Activated CD4-positive, alpha-beta memory T cell treated with anti-CD3 and anti-CD28 coated beads for 36 hours (primary cell): ENCODE measurements around the gene USHBP1. TPM values are rescaled to one million over a fixed set of nuclear protein-coding genes. Genes with fewer than 3 reads are reported as not detected.

Experiments
- CTCF ChIA-PET: fragments of 350-600 bp; sonication (Branson Sonifier 250); formaldehyde crosslinking; loops from one replicate; lab custom pipeline; 2021; ENCODE audit warnings: antibody characterized with exemption, inconsistent platforms; lab: Charles Lee
- POLR2A ChIA-PET: fragments of 350-600 bp; sonication (Branson Sonifier 250); formaldehyde crosslinking; loops from one replicate; lab custom pipeline; 2021; ENCODE audit warnings: antibody characterized with exemption; lab: Charles Lee
- DNase-seq: peaks from one replicate; pipeline ENCODE4 v3.0.0-alpha.2; 2020
- H3K27ac Mint-ChIP-seq: one replicate; pipeline ENCODE4 v1.8.0; 2021; ENCODE audit warnings: mixed read lengths
- H3K27me3 Mint-ChIP-seq: one replicate; pipeline ENCODE4 v1.8.0; 2021; ENCODE audit warnings: mixed read lengths
- H3K36me3 Mint-ChIP-seq: one replicate; pipeline ENCODE4 v1.8.0; 2021; ENCODE audit warnings: mixed read lengths
- H3K4me1 Mint-ChIP-seq: one replicate; pipeline ENCODE4 v1.8.0; 2021; ENCODE audit warnings: low read depth, mixed read lengths
- H3K4me3 Mint-ChIP-seq: one replicate; pipeline ENCODE4 v1.8.0; 2021; ENCODE audit warnings: mild to moderate bottlenecking, mixed read lengths
- H3K9me3 Mint-ChIP-seq: one replicate; pipeline ENCODE4 v1.8.0; 2021; ENCODE audit warnings: mixed read lengths
- intact Hi-C: fragments of 100-400 bp; cut with micrococcal nuclease; formaldehyde crosslinking; loops from one replicate; pipeline ENCODE4 v1.15.1; 2023
- total RNA-seq, 2 experiments: library from RNA; stranded (reverse); gene quantifications; one replicate each; pipeline ENCODE4 v1.2.3, GENCODE V29; 2021

USHBP1 gene
- total RNA-seq, 2 experiments from 2014 or later = 0.24 TPM; not detected in 1

GRCh38 chr19:17262557-17262956, 2.0 kb downstream of the USHBP1 start:
- H3K9me3 Mint-ChIP-seq = no peaks in the 10 kb centered on the region
- no peak for DNase-seq
- ChIA-PET POLR2A (no interaction called here), CTCF (interaction anchor here (0.6 to 5.5 kb wide), 3 partner anchors 19 to 47 kb away, joined by 3 to 85 read pairs (median 12); partner anchors contain the start of gene ANKLE1)
- peaks cover 17% of the 10 kb centered on the region for H3K4me1 Mint-ChIP-seq
- peaks cover 2% of the 10 kb centered on the region for H3K27me3 Mint-ChIP-seq
- H3K36me3 Mint-ChIP-seq = peaks cover 3% of the 10 kb centered on the region
- no peak overlapping the region for H3K4me3 Mint-ChIP-seq
- intact Hi-C loops = no loop called here
- no peak overlapping the region for H3K27ac Mint-ChIP-seq

GRCh38 chr19:17260842-17261325, 3.7 kb downstream of the USHBP1 start:
- peaks cover 9% of the 10 kb centered on the region for H3K4me1 Mint-ChIP-seq
- H3K4me3 Mint-ChIP-seq = no peak overlapping the region
- H3K27ac Mint-ChIP-seq = no peak overlapping the region
- intact Hi-C loops = loop anchor here (1.0 kb wide), 1 partner anchor 21 kb away; no protein-coding TSS in a partner anchor
- CTCF ChIA-PET = interaction anchor here (0.6 to 5.5 kb wide), 19 partner anchors 10 to 595 kb away, joined by 3 to 85 read pairs (median 4); partner anchors contain the start of genes ANKLE1, MRPL34 and OCEL1
- H3K36me3 Mint-ChIP-seq = no peaks in the 10 kb centered on the region
- DNase-seq = peak; percentile 95
- H3K9me3 Mint-ChIP-seq = no peaks in the 10 kb centered on the region
- POLR2A ChIA-PET = interaction anchor here (0.6 kb wide), 1 partner anchor 18 kb away, joined by 3 read pairs; no protein-coding TSS in a partner anchor
- H3K27me3 Mint-ChIP-seq = no peaks in the 10 kb centered on the region

GRCh38 chr19:17259934-17260333, 4.6 kb downstream of the USHBP1 start:
- intact Hi-C loops = no loop called here
- POLR2A ChIA-PET = interaction anchor here (0.6 kb wide), 1 partner anchor 17 kb away, joined by 3 read pairs; no protein-coding TSS in a partner anchor
- Mint-ChIP-seq H3K4me1 (peaks cover 8% of the 10 kb centered on the region), H3K27ac (no peak overlapping the region), H3K9me3 (no peaks in the 10 kb centered on the region), H3K4me3 (no peak overlapping the region), H3K27me3 (no peaks in the 10 kb centered on the region), H3K36me3 (no peaks in the 10 kb centered on the region)
- DNase-seq = no peak
- CTCF ChIA-PET = interaction anchor here (0.7 to 5.5 kb wide), 18 partner anchors 9 to 362 kb away, joined by 3 to 85 read pairs (median 4); partner anchors contain the start of genes ANKLE1, MRPL34 and OCEL1

GRCh38 chr19:17259118-17259780, 5.3 kb downstream of the USHBP1 start:
- intact Hi-C loops = no loop called here
- no peak for DNase-seq
- H3K27me3 Mint-ChIP-seq = no peaks in the 10 kb centered on the region
- peaks cover 5% of the 10 kb centered on the region for H3K4me1 Mint-ChIP-seq
- POLR2A ChIA-PET = interaction anchor here (0.6 to 1.1 kb wide), 2 partner anchors 8 to 183 kb away, joined by 3 to 4 read pairs; partner anchors contain the start of genes BABAM1 and MYO9B
- H3K9me3 Mint-ChIP-seq = no peaks in the 10 kb centered on the region
- no peak overlapping the region for H3K27ac Mint-ChIP-seq
- CTCF ChIA-PET = interaction anchor here (0.6 to 5.5 kb wide), 9 partner anchors 23 to 363 kb away, joined by 3 to 85 read pairs (median 4); partner anchors contain the start of genes ANKLE1 and MRPL34
- H3K36me3 Mint-ChIP-seq = no peaks in the 10 kb centered on the region
- no peak overlapping the region for H3K4me3 Mint-ChIP-seq

- POLR2A ChIA-PET = no interaction called here
- DNase-seq = no peak
- Mint-ChIP-seq H3K4me1 (peaks cover 5% of the 10 kb centered on the region), H3K27me3 (no peaks in the 10 kb centered on the region), H3K36me3 (no peaks in the 10 kb centered on the region), H3K9me3 (no peaks in the 10 kb centered on the region), H3K4me3 (no peak overlapping the region), H3K27ac (no peak overlapping the region)
- CTCF ChIA-PET = interaction anchor here (1.1 to 2.2 kb wide), 4 partner anchors 8 to 133 kb away, joined by 3 to 6 read pairs (median 4); partner anchors contain the start of gene USHBP1
- intact Hi-C loops = no loop called here
These were observed 8.4 kb downstream of the USHBP1 start for GRCh38 chr19:17256130-17256529.

GRCh38 chr19:17255150-17255621, 9.4 kb downstream of the USHBP1 start:
- Mint-ChIP-seq H3K4me3 (no peak overlapping the region), H3K27ac (no peak overlapping the region), H3K27me3 (no peaks in the 10 kb centered on the region), H3K9me3 (no peaks in the 10 kb centered on the region), H3K36me3 (no peaks in the 10 kb centered on the region), H3K4me1 (no peaks in the 10 kb centered on the region)
- POLR2A ChIA-PET = no interaction called here
- intact Hi-C loops = no loop called here
- DNase-seq = no peak
- CTCF ChIA-PET = interaction anchor here (1.0 to 2.2 kb wide), 4 partner anchors 11 to 134 kb away, joined by 3 to 6 read pairs (median 4); no protein-coding TSS in a partner anchor

GRCh38 chr19:17254636-17255035, 9.9 kb downstream of the USHBP1 start:
- Mint-ChIP-seq H3K27me3 (no peaks in the 10 kb centered on the region), H3K4me3 (no peak overlapping the region), H3K9me3 (no peaks in the 10 kb centered on the region), H3K4me1 (no peaks in the 10 kb centered on the region), H3K27ac (no peak overlapping the region), H3K36me3 (no peaks in the 10 kb centered on the region)
- no peak for DNase-seq
- ChIA-PET POLR2A (no interaction called here), CTCF (interaction anchor here (1.0 to 2.2 kb wide), 2 partner anchors 12 to 14 kb away, joined by 3 to 6 read pairs; no protein-coding TSS in a partner anchor)
- intact Hi-C loops = no loop called here

GRCh38 chr19:17249887-17250548, 14.5 kb downstream of the USHBP1 start:
- intact Hi-C loops = no loop called here
- ChIA-PET CTCF (interaction anchor here (1.3 kb wide), 1 partner anchor 15 kb away, joined by 6 read pairs; no protein-coding TSS in a partner anchor), POLR2A (interaction anchor here (0.7 kb wide), 1 partner anchor 24 kb away, joined by 3 read pairs; no protein-coding TSS in a partner anchor)
- DNase-seq = no peak
- Mint-ChIP-seq H3K27me3 (no peaks in the 10 kb centered on the region), H3K4me3 (no peak overlapping the region), H3K27ac (no peak overlapping the region), H3K9me3 (no peaks in the 10 kb centered on the region), H3K4me1 (peaks cover 7% of the 10 kb centered on the region), H3K36me3 (no peaks in the 10 kb centered on the region)

GRCh38 chr19:17248011-17248776, 16.4 kb downstream of the USHBP1 start:
- no peaks in the 10 kb centered on the region for H3K9me3 Mint-ChIP-seq
- DNase-seq = no peak
- no peaks in the 10 kb centered on the region for H3K36me3 Mint-ChIP-seq
- no peaks in the 10 kb centered on the region for H3K27me3 Mint-ChIP-seq
- intact Hi-C loops = no loop called here
- ChIA-PET CTCF (interaction anchor here (1.3 kb wide), 1 partner anchor 13 kb away, joined by 6 read pairs; no protein-coding TSS in a partner anchor), POLR2A (no interaction called here)
- no peak overlapping the region for H3K4me3 Mint-ChIP-seq
- H3K4me1 Mint-ChIP-seq = peaks cover 9% of the 10 kb centered on the region
- H3K27ac Mint-ChIP-seq = no peak overlapping the region

- ChIA-PET POLR2A (no interaction called here), CTCF (no interaction called here)
- intact Hi-C loops = no loop called here
- H3K4me3 Mint-ChIP-seq = peak overlapping the region; percentile 82
- DNase-seq = no peak
- no peaks in the 10 kb centered on the region for H3K36me3 Mint-ChIP-seq
- H3K27me3 Mint-ChIP-seq = no peaks in the 10 kb centered on the region
- H3K27ac Mint-ChIP-seq = no peak overlapping the region
- H3K4me1 Mint-ChIP-seq = peaks cover 9% of the 10 kb centered on the region
- no peaks in the 10 kb centered on the region for H3K9me3 Mint-ChIP-seq
These were observed 17.7 kb downstream of the USHBP1 start for GRCh38 chr19:17246681-17247425.
